Body of pancreas (tissue), 4 donors: Measurements from ENCODE around the gene PKN1. TPM values are rescaled to one million over a fixed set of nuclear protein-coding genes. Genes with fewer than 3 reads are reported as not detected.

Experiments used
- ATAC-seq: fragments of 150-250 bp; one replicate; pipeline ENCODE4 v1.9.1; 2016
- DNase-seq, 4 donors: peaks; one replicate each; pipeline ENCODE4 v3.0.0-alpha.2; 2019
- H3K27ac ChIP-seq, 4 donors: fragments of 200-600 bp; sonication (generic); 1 replicate in 3 of 4; 2 replicates in 1 of 4; pipeline versions ENCODE4 v1.5.1 to v1.6.1; 2016 to 2019; ENCODE audit warnings: mild to moderate bottlenecking in 1 of 4, mixed read lengths in 1 of 4, moderate library complexity in 1 of 4
- H3K27me3 ChIP-seq, 2 donors: fragments of 200-600 bp; sonication (generic); one replicate each; pipeline ENCODE4 v1.6.0; 2016; ENCODE audit warnings: mild to moderate bottlenecking in 1 of 2
- H3K36me3 ChIP-seq, 2 donors: fragments of 200-600 bp; sonication (generic); replicated peaks in 1 of 2; 2 replicates each; pipeline ENCODE4 v1.5.1; 2016; ENCODE audit warnings: low read depth in 2 of 2; ENCODE audit not compliant: insufficient read depth in 1 of 2
- H3K4me1 ChIP-seq: fragments of 200-600 bp; sonication (generic); one replicate; pipeline ENCODE4 v1.6.0; 2016
- H3K4me3 ChIP-seq, 2 donors: fragments of 200-600 bp; sonication (generic); 1 replicate in 1 of 2; 2 replicates in 1 of 2; pipeline ENCODE4 v1.5.1; 2016 to 2019
- H3K9me3 ChIP-seq, 3 donors: fragments of 200-600 bp; sonication (generic); 1 replicate in 2 of 3; 2 replicates in 1 of 3; pipeline ENCODE4 v1.5.1; 2016
- CTCF ChIP-seq, 7 experiments: fragments of 450-650 bp in 4 of 7; fragments of 200-600 bp in 3 of 7; sonication (generic) in 3 of 7; IDR thresholded peaks; one replicate each; pipeline ENCODE4 v1.5.1; 2016 to 2019; ENCODE audit warnings: antibody characterized with exemption in 7 of 7
- POLR2A ChIP-seq, 3 donors: fragments of 450-650 bp; IDR thresholded peaks; one replicate each; pipeline ENCODE4 v1.6.1; 2016; ENCODE audit warnings: antibody characterized with exemption in 3 of 3, mild to moderate bottlenecking in 2 of 3
- WGBS, 2 donors: methylation state at CpG; one replicate each; pipeline ENCODE4 v1.1.5; 2017; 5-methylcytosine and 5-hydroxymethylcytosine counted together
- intact Hi-C: fragments of 100-400 bp; cut with DNase I; formaldehyde crosslinking; loops from one replicate; pipeline ENCODE4 v1.15.1; 2023
- total RNA-seq, 2 donors: library from RNA; depleted of rRNA; stranded (reverse); fragments of >200 nt; gene quantifications; one replicate each; pipeline ENCODE4 v1.1.0, GENCODE V29; 2016

Gene PKN1
- total RNA-seq, 2 donors from 2014 or later, result 82.5 to 83.4 TPM

GRCh38 chr19:14412324-14412995, 20.6 kb upstream of the PKN1 start:
- DNase-seq, result no peak
- WGBS, 2 donors, result 88 to 92% methylated on average over 7 to 25 of the region's 25 CpGs
- intact Hi-C loops, result no loop called here
- peaks cover 30 to 43% of the 10 kb centered on the region in 2 donors for H3K36me3 ChIP-seq
- no peak overlapping the region for H3K4me3 ChIP-seq
- H3K9me3 ChIP-seq, result no peaks in the 10 kb centered on the region
- TF ChIP-seq CTCF (IDR thresholded peaks at IDR 0.05), result no peak
- TF ChIP-seq POLR2A (IDR thresholded peaks at IDR 0.05), result no peak
- no peak overlapping the region for H3K27ac ChIP-seq
- ATAC-seq, result no peak
- peaks cover 14% of the 10 kb centered on the region for H3K4me1 ChIP-seq
- no peaks in the 10 kb centered on the region for H3K27me3 ChIP-seq

GRCh38 chr19:14412996-14413692, 20.0 kb upstream of the PKN1 start:
- ATAC-seq (no peak), DNase-seq (no peak)
- H3K9me3 ChIP-seq, result no peaks in the 10 kb centered on the region
- H3K27ac ChIP-seq, result no peak overlapping the region
- H3K36me3 ChIP-seq, result peaks cover 30 to 40% of the 10 kb centered on the region in 2 donors
- TF ChIP-seq CTCF (IDR thresholded peaks at IDR 0.05) (no peak), POLR2A (IDR thresholded peaks at IDR 0.05) (no peak)
- H3K4me1 ChIP-seq, result peaks cover 21% of the 10 kb centered on the region
- intact Hi-C loops, result no loop called here
- no peak overlapping the region for H3K4me3 ChIP-seq
- H3K27me3 ChIP-seq, result no peaks in the 10 kb centered on the region
- WGBS, 2 donors, result 84 to 85% methylated on average over 9 to 15 of the region's 15 CpGs

- Histone ChIP-seq H3K9me3 (no peaks in the 10 kb centered on the region), H3K36me3 (peaks cover 25 to 35% of the 10 kb centered on the region in 2 donors), H3K27me3 (no peaks in the 10 kb centered on the region), H3K4me1 (peaks cover 25% of the 10 kb centered on the region), H3K27ac (no peak overlapping the region), H3K4me3 (no peak overlapping the region)
- intact Hi-C loops, result no loop called here
- WGBS, 2 donors, result 88 to 94% methylated on average over 3 of the region's 3 CpGs
- ATAC-seq, result no peak
- TF ChIP-seq POLR2A (IDR thresholded peaks at IDR 0.05) (no peak), CTCF (IDR thresholded peaks at IDR 0.05) (no peak)
- DNase-seq, result no peak
Observed at GRCh38 chr19:14413693-14414181, 19.4 kb upstream of the PKN1 start.

GRCh38 chr19:14414926-14415690, 18.0 kb upstream of the PKN1 start:
- peaks cover 25% of the 10 kb centered on the region for H3K4me1 ChIP-seq

More at GRCh38 chr19:14414926-14415690, 18.0 kb upstream of the PKN1 start:
- H3K9me3 ChIP-seq, result no peaks in the 10 kb centered on the region
- 94 to 98% methylated on average over 8 of the region's 8 CpGs for WGBS, 2 donors
- no peak for TF ChIP-seq POLR2A (IDR thresholded peaks at IDR 0.05)
- TF ChIP-seq CTCF (IDR thresholded peaks at IDR 0.05), result no peak
- H3K4me3 ChIP-seq, result no peak overlapping the region
- DNase-seq (no peak), ATAC-seq (no peak)
- peaks cover 11 to 21% of the 10 kb centered on the region in 2 donors for H3K36me3 ChIP-seq
- no peak overlapping the region for H3K27ac ChIP-seq
- intact Hi-C loops, result no loop called here
- no peaks in the 10 kb centered on the region for H3K27me3 ChIP-seq
